Body of pancreas (tissue), 4 donors: ENCODE data around the gene WDR27.

ENCODE experiments used
- CTCF ChIP-seq, 7 experiments: fragments of 450-650 bp in 4 of 7; fragments of 200-600 bp in 3 of 7; sonication (generic) in 3 of 7; IDR thresholded peaks; one replicate each; pipeline ENCODE4 v1.5.1; 2016 to 2019; ENCODE audit warnings: antibody characterized with exemption in 7 of 7
- POLR2A ChIP-seq, 3 donors: fragments of 450-650 bp; IDR thresholded peaks; one replicate each; pipeline ENCODE4 v1.6.1; 2016; ENCODE audit warnings: antibody characterized with exemption in 3 of 3, mild to moderate bottlenecking in 2 of 3

- TF ChIP-seq CTCF (IDR thresholded peaks at IDR 0.05) (no peak), POLR2A (IDR thresholded peaks at IDR 0.05) (no peak)
Observed at GRCh38 chr6:169691260-169691659, 10.6 kb downstream of the WDR27 start.
